ENCODE results near the gene ISLR2.

The ISLR2 gene

GRCh38 chr15:74129586-74130154 is 716 bp upstream of the ISLR2 start:
- no peak for DNase-seq

GRCh38 chr15:74130849-74131627 is 652 bp downstream of the ISLR2 start:
- no peak for DNase-seq

DNA sequence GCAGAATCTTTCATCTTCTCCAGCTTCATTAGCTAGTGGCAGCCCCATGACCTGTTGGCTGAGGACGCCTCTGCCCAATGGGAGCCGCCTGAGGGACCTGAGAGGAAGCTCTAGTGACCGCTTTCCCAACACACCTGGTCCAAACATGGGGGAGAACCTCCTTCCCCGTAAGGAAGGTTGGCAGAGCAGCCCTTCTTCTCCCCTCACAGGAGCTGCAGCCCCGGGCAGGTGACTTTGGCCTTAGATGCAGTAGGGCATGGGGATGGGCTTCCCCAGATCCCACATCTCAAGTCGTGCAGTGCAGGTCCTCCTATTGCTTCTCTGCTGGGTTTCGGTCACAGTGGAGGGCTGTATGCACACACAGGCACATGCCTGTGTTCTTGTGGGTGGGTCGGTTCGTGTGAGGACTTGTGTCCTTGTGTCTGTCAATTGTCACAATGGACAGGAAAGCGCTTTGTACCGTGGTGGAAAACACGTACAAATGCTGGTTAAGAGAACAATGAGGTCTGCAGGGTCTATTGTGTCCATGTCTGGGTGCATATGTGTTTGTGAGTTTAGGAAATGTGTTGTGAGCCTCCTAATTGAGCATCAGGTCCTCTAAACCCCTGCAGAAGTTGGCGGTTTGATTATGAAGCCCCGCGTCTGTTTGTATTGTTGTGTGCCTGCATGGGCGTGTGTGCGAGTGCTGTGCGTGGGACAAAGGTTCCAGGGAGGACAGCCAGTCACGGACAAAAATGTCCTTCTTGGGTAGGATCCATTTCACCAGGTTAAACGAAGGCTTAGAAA is 1.4 kb downstream of the ISLR2 start:
- DNase-seq, result no peak

- DNase-seq, result no peak
These were observed 2.6 kb downstream of the ISLR2 start for GRCh38 chr15:74132681-74133651.

GRCh38 chr15:74133694-74134386 is 3.5 kb downstream of the ISLR2 start:
- no peak for DNase-seq

GRCh38 chr15:74134387-74135027 is 4.1 kb downstream of the ISLR2 start:
- DNase-seq, result no peak

DNA sequence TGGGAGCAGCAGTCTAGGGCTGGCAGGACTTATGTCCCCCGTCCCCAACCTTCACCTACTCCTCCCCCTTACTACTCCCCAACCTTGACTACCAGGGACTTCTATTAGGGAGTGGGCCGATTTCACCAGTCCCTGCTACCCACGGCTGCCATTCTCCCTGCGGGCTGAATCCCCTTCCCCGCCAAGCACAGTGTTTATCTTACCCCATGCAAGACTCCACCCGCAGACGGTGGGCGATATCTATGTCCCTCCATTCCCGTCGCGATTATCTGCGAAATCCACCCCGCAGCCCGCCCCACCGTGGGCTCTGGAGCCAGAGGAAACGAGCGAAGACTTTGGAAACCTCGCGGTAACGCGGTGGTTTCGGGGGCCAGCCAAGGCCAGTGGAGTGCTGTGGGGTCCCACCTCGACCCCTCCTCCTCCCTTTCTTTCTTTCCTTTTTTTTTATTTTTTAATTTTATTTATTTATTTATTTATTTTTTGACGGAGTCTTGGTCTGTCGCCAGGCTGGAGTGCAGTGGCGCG is 4.7 kb downstream of the ISLR2 start:
- no peak for DNase-seq

- no peak for DNase-seq
These were observed 6.1 kb downstream of the ISLR2 start for GRCh38 chr15:74136540-74136813.

DNA sequence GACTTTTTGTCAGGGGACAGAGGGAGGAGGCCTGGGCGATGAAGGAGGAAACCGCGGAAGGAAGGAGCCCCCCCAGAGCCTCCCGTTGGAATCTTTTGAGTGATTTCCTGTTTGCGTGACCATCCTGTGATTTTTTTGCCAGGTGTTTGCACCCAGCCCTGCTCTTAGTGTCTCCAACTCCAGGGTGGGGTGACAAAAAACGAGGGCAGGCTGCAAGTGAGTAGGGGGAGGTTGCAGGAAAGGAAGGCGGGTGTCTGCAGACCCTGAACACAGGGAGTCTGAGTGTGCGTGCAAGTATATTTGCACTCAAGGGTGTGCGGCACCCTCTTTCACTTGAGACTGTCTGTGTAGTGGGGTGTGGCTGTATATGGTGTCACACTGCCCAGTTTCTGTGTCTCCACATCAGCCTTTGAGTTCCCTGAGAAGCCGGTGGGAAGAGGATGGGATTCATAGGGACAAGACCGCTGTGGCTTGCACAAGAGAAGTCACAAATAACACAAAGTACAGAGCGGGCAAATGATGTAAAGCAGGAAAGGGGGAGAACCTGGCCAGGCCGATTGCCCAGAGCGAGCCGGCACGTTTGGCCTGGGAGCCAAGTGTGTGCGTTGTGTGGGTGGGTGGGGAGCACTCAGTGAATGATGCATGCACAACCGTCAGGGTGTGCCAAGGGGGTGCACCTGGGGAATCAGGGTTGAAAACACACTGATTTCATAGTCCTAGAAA is 6.6 kb downstream of the ISLR2 start:
- no peak for DNase-seq

DNA sequence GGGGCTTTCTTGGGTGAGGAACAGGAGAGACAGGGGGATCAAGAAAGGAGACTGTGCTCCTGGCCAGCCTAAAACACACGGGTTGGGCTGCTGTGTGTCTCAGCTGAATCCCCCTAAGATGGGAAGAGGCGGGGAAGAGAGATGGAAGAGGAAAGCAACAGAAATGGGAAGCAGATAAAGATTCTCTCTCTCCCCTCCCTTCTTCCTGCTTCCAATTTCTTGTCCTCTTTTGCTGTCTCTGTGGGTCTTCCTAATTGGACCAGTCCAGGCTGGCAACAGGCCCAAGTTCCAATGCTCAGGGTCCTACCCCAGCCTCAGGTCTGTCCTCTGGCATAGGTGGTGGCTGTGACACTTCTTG is 7.1 kb downstream of the ISLR2 start:
- no peak for DNase-seq

DNA sequence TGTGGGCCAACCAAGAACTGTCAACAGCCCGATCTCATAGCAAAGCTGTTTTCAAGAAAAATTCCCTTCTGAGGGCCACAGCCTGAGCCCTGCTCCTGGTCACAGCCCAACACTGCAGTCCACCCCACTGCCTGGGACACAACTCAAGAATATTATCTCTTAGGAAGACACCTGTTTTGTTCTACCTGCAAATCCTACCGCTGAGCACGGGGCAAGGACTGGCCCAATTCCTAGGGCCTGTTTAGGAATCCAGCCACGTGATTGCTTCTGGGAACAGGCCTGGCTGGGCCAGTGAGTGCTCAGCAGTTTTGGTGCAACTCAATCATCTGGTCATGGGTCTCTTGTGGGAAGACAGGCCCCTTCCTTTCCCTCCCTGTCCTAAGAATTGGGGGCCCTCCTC is 8.3 kb downstream of the ISLR2 start:
- no peak for DNase-seq

GRCh38 chr15:74141591-74141990 is 11.2 kb downstream of the ISLR2 start:
- no peak for DNase-seq

DNA sequence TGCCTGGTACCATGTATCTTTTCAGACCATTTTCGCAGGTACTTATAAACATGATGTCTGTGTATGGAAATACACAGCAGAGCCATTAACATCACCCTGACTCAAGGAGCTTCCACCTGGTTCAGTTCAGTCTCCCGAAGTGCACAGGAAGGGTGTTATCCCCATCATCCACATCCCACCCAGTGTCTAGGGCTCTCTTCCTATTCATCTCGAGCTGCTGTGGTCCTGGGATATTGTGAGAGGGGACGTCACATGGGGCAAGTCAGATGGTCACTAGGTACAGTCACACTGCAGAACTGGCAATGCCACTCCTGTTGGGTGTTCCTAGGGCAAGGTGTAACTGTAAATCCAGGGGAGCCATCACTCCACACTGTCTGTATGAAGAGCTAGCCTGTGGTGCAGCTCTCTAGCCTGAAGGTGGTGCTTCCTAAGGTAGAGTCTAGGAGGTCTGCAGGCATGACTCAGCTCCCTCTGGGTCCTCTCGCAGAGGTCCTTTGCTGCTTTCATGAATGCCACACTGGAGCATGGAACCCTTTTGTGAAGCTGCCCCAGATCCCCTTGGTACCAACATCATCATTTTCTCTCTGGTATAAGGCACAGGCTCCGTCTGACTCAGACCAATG is 13.9 kb downstream of the ISLR2 start:
- no peak for DNase-seq

DNA sequence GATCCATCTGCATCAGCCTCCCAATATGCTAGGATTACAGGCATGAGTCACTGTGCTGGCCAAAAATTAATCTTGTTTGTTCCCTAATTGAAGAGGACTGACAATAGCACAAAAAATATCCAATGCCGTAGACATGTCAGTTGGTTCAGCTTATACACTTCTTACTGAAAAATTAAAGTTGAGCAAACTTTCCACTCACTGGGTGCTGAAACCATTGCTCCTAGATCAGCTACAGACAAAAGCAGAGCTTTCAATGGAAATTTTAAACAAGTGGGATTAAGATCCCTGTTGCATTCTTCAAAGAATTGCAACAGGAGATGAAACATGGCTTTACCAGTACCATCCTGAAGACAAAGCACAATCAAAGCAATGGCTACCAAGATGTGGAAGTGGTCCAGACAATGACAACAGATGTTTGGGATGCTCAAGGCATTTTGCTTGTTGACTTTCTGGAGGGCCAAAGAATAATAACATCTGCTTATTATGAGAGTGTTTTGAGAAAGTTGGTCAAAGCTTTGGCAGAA is 16.0 kb downstream of the ISLR2 start:
- no peak for DNase-seq

- DNase-seq, result no peak
These were observed 16.7 kb downstream of the ISLR2 start for GRCh38 chr15:74147051-74147450.

DNA sequence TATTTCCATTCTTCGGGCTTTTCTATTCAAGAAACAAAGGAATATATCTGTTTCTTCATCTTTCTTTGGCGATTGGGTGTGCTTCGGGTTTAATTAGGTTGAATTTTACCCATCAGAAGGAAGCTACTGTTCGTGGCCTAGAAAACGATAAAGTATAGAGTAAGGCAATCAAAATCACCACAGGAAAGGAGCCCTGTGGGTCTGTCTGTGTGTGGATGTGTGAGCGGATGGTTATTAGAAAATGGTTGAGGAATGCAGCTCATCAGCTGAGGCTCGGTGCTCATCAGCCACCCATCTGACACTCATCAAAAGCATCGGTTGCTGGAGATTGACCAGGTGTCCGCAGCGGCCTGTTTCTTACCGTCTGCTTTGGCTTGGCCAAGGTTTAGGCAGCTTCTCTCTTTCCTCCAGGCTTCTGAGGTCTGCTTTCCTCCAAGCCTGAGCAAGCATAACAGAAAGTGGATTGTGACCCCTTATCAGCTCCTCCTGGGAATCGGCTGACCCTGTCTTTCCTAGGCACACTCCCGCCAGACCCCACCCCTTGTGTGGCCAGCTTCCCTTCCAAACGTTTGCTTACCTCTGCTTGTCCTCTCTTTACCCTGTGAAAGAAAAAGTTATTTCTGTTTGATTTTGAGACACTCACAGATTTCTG is 25.5 kb downstream of the ISLR2 start:
- DNase-seq, result no peak

GRCh38 chr15:74156678-74157411 is 26.5 kb downstream of the ISLR2 start:
- DNase-seq, result peak; percentile 78

DNA sequence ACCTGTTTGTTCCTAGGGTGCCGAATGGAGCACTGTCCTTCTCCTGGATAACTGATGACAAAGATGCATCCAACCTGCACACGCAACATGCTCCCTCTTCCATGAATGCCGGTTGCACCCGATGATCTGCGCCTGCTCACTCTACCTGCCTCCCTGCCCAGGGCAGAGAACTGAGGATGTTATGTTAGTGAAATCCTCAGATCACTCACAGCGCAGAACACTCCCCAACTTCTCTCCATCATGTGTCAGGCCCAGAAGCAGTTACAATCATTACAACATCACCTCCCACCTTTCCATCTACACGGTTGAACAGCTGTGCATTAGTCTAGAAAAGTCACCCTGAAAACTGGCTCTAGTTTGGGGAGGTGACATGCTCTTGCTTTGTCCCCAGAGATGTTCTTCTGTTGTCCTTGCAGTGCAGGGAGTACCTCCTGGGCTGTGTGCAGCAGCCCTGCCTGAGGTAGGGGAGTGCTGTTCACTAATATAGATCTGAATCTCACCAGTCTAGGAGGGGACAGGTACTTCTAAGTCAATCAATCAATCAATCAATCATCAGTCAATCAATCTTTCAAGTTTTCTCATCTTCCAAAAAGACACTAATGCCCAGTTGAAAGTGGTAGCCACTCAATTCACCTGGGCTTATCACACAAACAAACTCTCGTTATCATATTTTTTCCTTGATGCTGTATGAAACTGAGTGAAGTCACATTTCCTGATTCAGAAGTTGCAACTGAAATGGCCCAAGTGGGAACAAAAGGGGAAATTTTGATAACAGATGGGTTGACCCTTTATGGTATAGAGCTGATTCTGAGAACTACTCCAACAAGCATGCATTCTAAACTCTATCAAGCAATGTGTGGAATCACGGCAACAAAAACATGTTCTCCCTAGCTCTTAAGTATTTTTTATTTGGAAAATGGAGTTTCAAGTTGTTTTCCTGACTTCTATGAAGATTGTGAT is 27.8 kb downstream of the ISLR2 start:
- no peak for DNase-seq

All from femur (tissue), 1 donor.